Measurements from ENCODE around the gene POM121C.
A peak's percentile ranks its signal among the peaks of the same experiment; 100 is the strongest.
"Not testable (repeated sequence)": the region's sequence is repeated elsewhere in the genome, so short reads cannot be mapped to it uniquely, and the experiment has no call there.

Gene POM121C

GRCh38 chr7:75485979-75486643, at the start of gene POM121C:
Gene POM121C, minus strand, starts transcription at chr7:75486299. Its CDS starts 44,803 bp downstream, at chr7:75441496.
- DNase-seq (ENCODE audit: low read depth in 2 of 3, low spot score in 1 of 3): peak; percentile 74 to 88 (median 85)

- DNase-seq (ENCODE audit: low read depth in 2 of 3, low spot score in 1 of 3): no peak
These were observed 48.7 kb upstream of the POM121C start for GRCh38 chr7:75534727-75535307.

GRCh38 chr7:75533926-75534325, 47.8 kb upstream of the POM121C start:
- no peak for DNase-seq (ENCODE audit: low read depth in 2 of 3, low spot score in 1 of 3)

- DNase-seq (ENCODE audit: low read depth in 2 of 3, low spot score in 1 of 3): no peak
These were observed 46.5 kb upstream of the POM121C start for GRCh38 chr7:75532639-75533038.

GRCh38 chr7:75531359-75531821, 45.3 kb upstream of the POM121C start:
- no peak for DNase-seq (ENCODE audit: low read depth in 2 of 3, low spot score in 1 of 3)

GRCh38 chr7:75527224-75527722, 41.2 kb upstream of the POM121C start:
- peak in 1 of 3 donors; percentile 3 for DNase-seq (ENCODE audit: low read depth in 2 of 3, low spot score in 1 of 3)

GRCh38 chr7:75521727-75522126, 35.6 kb upstream of the POM121C start:
- not testable (repeated sequence) for DNase-seq (ENCODE audit: low read depth in 2 of 3, low spot score in 1 of 3)

GRCh38 chr7:75518842-75519241, 32.7 kb upstream of the POM121C start:
- not testable (repeated sequence) for DNase-seq (ENCODE audit: low read depth in 2 of 3, low spot score in 1 of 3)

GRCh38 chr7:75509033-75509432, 22.9 kb upstream of the POM121C start:
- not testable (repeated sequence) for DNase-seq (ENCODE audit: low read depth in 2 of 3, low spot score in 1 of 3)

GRCh38 chr7:75492020-75492419, 5.9 kb upstream of the POM121C start, which contains the start of gene SPDYE5:
Gene SPDYE5, plus strand, starts transcription at chr7:75492320. Its CDS starts 1,728 bp downstream, at chr7:75494048.
- DNase-seq (ENCODE audit: low read depth in 2 of 3, low spot score in 1 of 3): not testable (repeated sequence)

- not testable (repeated sequence) for DNase-seq (ENCODE audit: low read depth in 2 of 3, low spot score in 1 of 3)
These were observed 632 bp downstream of the POM121C start for GRCh38 chr7:75485355-75485978.

- DNase-seq (ENCODE audit: low read depth in 2 of 3, low spot score in 1 of 3): not testable (repeated sequence)
These were observed 5.8 kb downstream of the POM121C start for GRCh38 chr7:75480313-75480712.

- not testable (repeated sequence) for DNase-seq (ENCODE audit: low read depth in 2 of 3, low spot score in 1 of 3)
These were observed 8.6 kb downstream of the POM121C start for GRCh38 chr7:75477457-75477856.

GRCh38 chr7:75470166-75470565, 15.9 kb downstream of the POM121C start:
- not testable (repeated sequence) for DNase-seq (ENCODE audit: low read depth in 2 of 3, low spot score in 1 of 3)

GRCh38 chr7:75460541-75460940, 25.6 kb downstream of the POM121C start:
- not testable (repeated sequence) for DNase-seq (ENCODE audit: low read depth in 2 of 3, low spot score in 1 of 3)

GRCh38 chr7:75458034-75458433, 28.1 kb downstream of the POM121C start:
- not testable (repeated sequence) for DNase-seq (ENCODE audit: low read depth in 2 of 3, low spot score in 1 of 3)

- DNase-seq (ENCODE audit: low read depth in 2 of 3, low spot score in 1 of 3): not testable (repeated sequence)
These were observed 29.7 kb downstream of the POM121C start for GRCh38 chr7:75456403-75456802.

GRCh38 chr7:75452494-75452955, 33.6 kb downstream of the POM121C start:
- DNase-seq (ENCODE audit: low read depth in 2 of 3, low spot score in 1 of 3): not testable (repeated sequence)

GRCh38 chr7:75449946-75450345, 36.2 kb downstream of the POM121C start:
- DNase-seq (ENCODE audit: low read depth in 2 of 3, low spot score in 1 of 3): not testable (repeated sequence)

- peak in 1 of 3 donors; percentile 12 for DNase-seq (ENCODE audit: low read depth in 2 of 3, low spot score in 1 of 3)
These were observed 43.5 kb downstream of the POM121C start for GRCh38 chr7:75442465-75443111.

- not testable (repeated sequence) for DNase-seq (ENCODE audit: low read depth in 2 of 3, low spot score in 1 of 3)
These were observed 44.0 kb downstream of the POM121C start for GRCh38 chr7:75442101-75442464.
